KOPT-K1 (cell line): ENCODE measurements around the gene SYNGR2.

Experiments used
- H3K27ac ChIP-seq: fragments of 200-600 bp; sonication (generic); 2 replicates; pipeline ENCODE4 v1.5.1; 2016; ENCODE audit warnings: antibody characterized with exemption, mild to moderate bottlenecking, low read depth, low read length; ENCODE audit not compliant: poor library complexity, severe bottlenecking
- H3K36me3 ChIP-seq: fragments of 200-600 bp; sonication (generic); 2 replicates; pipeline ENCODE4 v1.5.1; 2017; ENCODE audit warnings: antibody characterized with exemption, mild to moderate bottlenecking, low read length, moderate library complexity; ENCODE audit not compliant: insufficient read depth
- H3K9me3 ChIP-seq: fragments of 200-600 bp; sonication (generic); 2 replicates; pipeline ENCODE4 v1.5.1; 2017; ENCODE audit warnings: antibody characterized with exemption, low read length, mild to moderate bottlenecking; ENCODE audit not compliant: insufficient read depth, poor library complexity, severe bottlenecking

SYNGR2 gene

DNA sequence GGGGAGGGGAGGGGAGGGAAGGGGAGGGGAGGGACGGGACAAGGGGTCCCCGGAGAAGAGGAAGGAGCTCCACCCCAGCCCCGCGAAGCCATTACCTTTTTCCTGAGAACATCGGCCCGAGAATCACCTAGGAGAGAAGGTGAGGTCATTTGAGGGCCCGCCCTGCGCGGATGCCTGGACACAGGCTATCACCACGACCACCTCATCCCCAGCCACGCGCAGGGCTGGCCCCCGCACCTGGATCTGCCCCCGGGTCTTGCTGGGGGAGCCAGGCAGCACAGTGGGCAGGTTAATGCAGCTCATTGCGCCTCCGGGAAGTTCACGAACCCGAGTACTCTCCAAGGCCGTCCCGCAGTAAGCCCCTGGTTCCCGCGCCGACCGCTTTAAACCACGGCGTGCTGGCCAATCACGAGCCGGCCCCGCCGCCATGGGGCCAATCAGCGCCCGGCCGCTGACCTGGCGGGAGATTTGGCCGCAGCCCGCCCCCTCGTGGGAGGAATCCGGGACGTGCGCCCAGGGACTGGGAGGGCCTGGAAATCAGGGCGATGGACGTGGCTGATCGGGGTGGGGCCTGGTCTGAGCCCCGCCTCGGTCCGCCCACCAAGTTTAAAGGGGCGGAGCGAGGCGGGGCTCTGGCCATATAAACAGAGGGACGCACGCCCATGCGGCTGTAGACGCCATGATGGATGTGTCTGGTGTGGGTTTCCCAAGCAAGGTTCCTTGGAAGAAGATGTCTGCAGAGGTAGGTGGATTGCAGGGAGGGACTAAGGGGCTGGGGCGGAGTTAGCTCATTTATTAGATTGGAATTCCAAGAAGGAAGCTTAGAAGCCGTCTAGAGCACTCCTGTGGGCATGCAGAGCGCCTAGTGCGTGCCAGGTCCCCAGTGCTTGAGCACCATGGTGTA is 18.6 kb downstream of the SYNGR2 start, which contains the start of the genes AFMID and TK1:
AFMID (plus strand) TSS at position 671 of the 904 bp plus-strand sequence; CDS start at position 680, 9 bp downstream.
TK1 (minus strand) TSS at position 361 of the 904 bp plus-strand sequence; CDS start at position 303, 58 bp downstream.
- Histone ChIP-seq H3K36me3 (no peaks in the 10 kb centered on the region; the same call in 1 of the 2 replicates), H3K9me3 (no peaks in the 10 kb centered on the region), H3K27ac (peak within 1 kb of the TSS; percentile 41)

- Histone ChIP-seq H3K36me3 (peaks cover 16% of the 10 kb centered on the region; the same call in 1 of the 2 replicates), H3K27ac (no peak overlapping the region), H3K9me3 (no peaks in the 10 kb centered on the region)
Observed at GRCh38 chr17:78196716-78197115, 28.3 kb downstream of the SYNGR2 start.

- H3K27ac ChIP-seq = no peak overlapping the region
- H3K9me3 ChIP-seq = no peaks in the 10 kb centered on the region
- H3K36me3 ChIP-seq = peaks cover 16% of the 10 kb centered on the region; the same call in 1 of the 2 replicates
Observed at GRCh38 chr17:78197147-78197832, 28.9 kb downstream of the SYNGR2 start.

DNA sequence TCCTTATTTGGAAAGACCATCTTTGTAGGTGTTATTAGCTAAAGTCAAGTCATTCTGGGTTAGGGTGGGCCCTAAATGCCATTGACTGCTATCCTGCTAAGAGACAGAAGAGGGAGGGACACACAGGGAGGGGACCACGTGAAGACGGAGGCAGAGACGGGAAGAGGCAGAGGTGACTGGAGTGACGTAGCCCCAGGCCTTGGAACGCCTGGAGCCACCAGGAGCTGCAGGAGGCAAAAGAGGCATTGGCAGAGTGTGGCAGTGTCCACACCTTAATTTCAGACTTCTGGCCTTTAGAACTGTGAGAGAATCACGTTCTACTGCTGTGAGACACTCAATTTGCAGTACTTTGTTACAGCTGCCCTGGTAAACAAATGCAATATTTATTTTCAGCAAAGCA is 32.1 kb downstream of the SYNGR2 start:
- H3K9me3 ChIP-seq = no peaks in the 10 kb centered on the region
- no peak overlapping the region for H3K27ac ChIP-seq
- H3K36me3 ChIP-seq = peaks cover 10% of the 10 kb centered on the region; the same call in 1 of the 2 replicates

GRCh38 chr17:78202666-78203065 is 34.3 kb downstream of the SYNGR2 start:
- Histone ChIP-seq H3K27ac (no peak overlapping the region), H3K36me3 (no peaks in the 10 kb centered on the region; the same call in 1 of the 2 replicates), H3K9me3 (no peaks in the 10 kb centered on the region)

- Histone ChIP-seq H3K36me3 (no peaks in the 10 kb centered on the region; the same call in 1 of the 2 replicates), H3K9me3 (no peaks in the 10 kb centered on the region), H3K27ac (no peak overlapping the region)
Observed at GRCh38 chr17:78204387-78205123, 36.2 kb downstream of the SYNGR2 start.

DNA sequence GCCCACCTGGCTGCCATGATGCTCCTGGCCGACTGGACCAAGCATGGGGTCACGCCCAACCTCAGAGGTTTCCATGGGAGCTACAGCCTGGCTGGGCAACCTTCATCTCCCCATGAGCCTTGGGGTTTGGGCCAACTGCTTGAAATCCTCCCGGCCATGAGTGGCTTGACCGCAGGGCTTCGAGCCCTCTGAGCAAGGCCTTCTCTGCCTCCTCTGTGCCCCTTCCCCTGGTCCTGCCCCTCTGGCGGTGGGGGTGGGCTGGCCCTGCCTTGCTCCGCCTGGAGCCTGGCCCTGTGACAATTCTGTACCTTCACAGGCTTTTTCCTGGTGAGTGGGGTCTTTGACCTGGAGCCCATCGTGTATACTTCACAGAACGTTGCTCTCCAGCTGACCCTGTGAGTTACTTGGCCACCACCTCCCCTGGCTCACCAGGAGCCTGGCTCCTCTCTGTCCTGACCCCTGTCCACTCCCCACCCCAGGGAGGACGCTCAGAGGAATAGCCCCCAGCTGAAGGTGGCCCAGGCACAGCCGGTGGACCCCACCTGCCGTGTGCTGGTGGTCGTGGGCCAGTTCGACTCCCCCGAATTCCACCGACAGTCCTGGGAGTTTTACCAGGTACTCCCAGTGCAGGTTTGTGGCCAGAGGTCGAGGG is 36.9 kb downstream of the SYNGR2 start:
- Histone ChIP-seq H3K36me3 (no peaks in the 10 kb centered on the region; the same call in 1 of the 2 replicates), H3K27ac (no peak overlapping the region), H3K9me3 (no peaks in the 10 kb centered on the region)

DNA sequence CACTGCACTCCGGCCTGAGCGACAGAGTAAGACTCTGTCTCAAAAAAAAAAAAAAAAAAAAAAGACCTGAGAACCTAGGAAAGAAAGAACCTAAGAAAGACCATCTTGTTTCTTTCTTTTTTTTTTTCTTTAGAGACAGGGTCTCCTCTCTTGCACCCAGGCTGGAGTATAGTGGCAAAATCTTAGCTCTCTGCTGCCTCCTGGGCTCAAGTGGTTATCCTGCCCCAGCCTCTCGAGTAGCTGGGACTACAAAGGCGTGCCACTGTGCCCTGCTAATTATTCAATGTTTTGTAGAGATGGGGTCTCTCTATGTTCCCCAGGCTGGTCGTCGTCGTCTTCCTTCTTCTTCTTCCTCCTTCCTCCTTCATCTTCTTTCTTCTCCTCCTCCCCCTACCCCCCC is 37.9 kb downstream of the SYNGR2 start:
- no peaks in the 10 kb centered on the region; the same call in 1 of the 2 replicates for H3K36me3 ChIP-seq
- no peak overlapping the region for H3K27ac ChIP-seq
- no peaks in the 10 kb centered on the region for H3K9me3 ChIP-seq

DNA sequence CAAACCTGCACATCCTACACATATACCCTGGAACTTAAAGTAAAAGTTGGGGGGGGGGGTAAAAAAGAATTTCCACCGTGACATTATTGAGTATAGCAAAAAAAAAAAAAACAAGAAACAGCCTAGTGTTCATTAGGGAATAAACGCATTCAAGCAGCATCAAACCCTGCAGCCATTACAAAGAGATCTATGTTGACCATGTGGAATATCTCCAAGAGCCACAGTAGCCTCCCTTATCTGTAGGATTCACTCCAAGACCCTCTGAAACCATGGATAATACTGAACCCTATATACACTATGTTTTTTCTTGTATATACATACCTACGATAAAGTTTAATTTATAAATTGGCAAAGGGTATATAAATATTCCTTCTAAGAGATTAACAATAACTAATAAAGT is 40.1 kb downstream of the SYNGR2 start:
- Histone ChIP-seq H3K36me3 (no peaks in the 10 kb centered on the region; the same call in 1 of the 2 replicates), H3K27ac (no peak overlapping the region), H3K9me3 (no peaks in the 10 kb centered on the region)

DNA sequence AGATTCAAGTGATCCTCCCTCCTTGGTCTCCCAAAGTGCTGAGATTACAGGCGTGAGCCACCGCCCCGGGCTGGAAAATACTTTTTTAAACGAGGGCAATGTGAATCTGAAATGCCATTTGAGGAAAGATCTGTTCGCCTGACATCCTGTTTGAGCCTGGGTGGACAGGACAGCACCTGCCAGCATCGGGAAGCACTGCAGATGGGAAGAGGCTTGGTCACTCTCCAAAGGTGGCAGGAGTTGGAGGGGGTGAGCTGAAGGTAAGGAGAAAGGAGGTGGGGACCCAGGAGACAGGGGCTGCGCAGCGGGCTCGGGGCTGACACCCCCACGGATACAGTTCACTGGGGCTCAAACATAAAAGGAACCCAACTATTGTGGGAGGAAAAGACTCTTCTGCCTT is 41.7 kb downstream of the SYNGR2 start:
- Histone ChIP-seq H3K27ac (no peak overlapping the region), H3K36me3 (no peaks in the 10 kb centered on the region; the same call in 1 of the 2 replicates), H3K9me3 (no peaks in the 10 kb centered on the region)

- H3K36me3 ChIP-seq = peaks cover 8% of the 10 kb centered on the region
- no peaks in the 10 kb centered on the region for H3K9me3 ChIP-seq
- H3K27ac ChIP-seq = no peak overlapping the region
Observed at GRCh38 chr17:78211032-78211431, 42.7 kb downstream of the SYNGR2 start.

DNA sequence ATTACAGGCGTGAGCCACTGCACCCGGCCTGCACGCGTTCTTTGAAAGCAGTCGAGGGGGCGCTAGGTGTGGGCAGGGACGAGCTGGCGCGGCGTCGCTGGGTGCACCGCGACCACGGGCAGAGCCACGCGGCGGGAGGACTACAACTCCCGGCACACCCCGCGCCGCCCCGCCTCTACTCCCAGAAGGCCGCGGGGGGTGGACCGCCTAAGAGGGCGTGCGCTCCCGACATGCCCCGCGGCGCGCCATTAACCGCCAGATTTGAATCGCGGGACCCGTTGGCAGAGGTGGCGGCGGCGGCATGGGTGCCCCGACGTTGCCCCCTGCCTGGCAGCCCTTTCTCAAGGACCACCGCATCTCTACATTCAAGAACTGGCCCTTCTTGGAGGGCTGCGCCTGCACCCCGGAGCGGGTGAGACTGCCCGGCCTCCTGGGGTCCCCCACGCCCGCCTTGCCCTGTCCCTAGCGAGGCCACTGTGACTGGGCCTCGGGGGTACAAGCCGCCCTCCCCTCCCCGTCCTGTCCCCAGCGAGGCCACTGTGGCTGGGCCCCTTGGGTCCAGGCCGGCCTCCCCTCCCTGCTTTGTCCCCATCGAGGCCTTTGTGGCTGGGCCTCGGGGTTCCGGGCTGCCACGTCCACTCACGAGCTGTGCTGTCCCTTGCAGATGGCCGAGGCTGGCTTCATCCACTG is 45.8 kb downstream of the SYNGR2 start, which contains the start of gene BIRC5:
BIRC5 (plus strand) TSS at position 238 of the 690 bp plus-strand sequence; CDS start at position 302, 64 bp downstream.
- Histone ChIP-seq H3K9me3 (no peaks in the 10 kb centered on the region), H3K27ac (peak within 1 kb of the TSS; percentile 97), H3K36me3 (peaks cover 39% of the 10 kb centered on the region)

- Histone ChIP-seq H3K27ac (peak overlapping the region; percentile 97), H3K36me3 (peaks cover 44% of the 10 kb centered on the region), H3K9me3 (no peaks in the 10 kb centered on the region)
Observed at GRCh38 chr17:78214706-78215061, 46.3 kb downstream of the SYNGR2 start.
